GM06990 (cell line): Measurements from ENCODE around the gene DNAH11.

Source experiments
- DNase-seq: peaks from one replicate; pipeline ENCODE4 v3.0.0-alpha.2; 2011; ENCODE audit not compliant: insufficient read length; ENCODE audit errors: extremely low read depth
- H3K27me3 ChIP-seq: replicated peaks from 2 replicates; pipeline ENCODE4 v1.6.0; 2011; ENCODE audit warnings: low read length; ENCODE audit not compliant: control insufficient read depth, insufficient read depth
- H3K36me3 ChIP-seq: 2 replicates; pipeline ENCODE4 v1.5.1; 2011; ENCODE audit warnings: low read length; ENCODE audit not compliant: control insufficient read depth, insufficient read depth
- H3K4me3 ChIP-seq: replicated peaks from 2 replicates; pipeline ENCODE4 v1.5.1; 2011; ENCODE audit warnings: low read depth, mild to moderate bottlenecking, control low read depth, low read length
- CTCF ChIP-seq: IDR thresholded peaks from 2 replicates; pipeline ENCODE4 v1.5.1; 2011; ENCODE audit warnings: low read length, control low read depth, mild to moderate bottlenecking, inconsistent platforms; ENCODE audit not compliant: insufficient read depth, poor library complexity, severe bottlenecking

Gene DNAH11

GRCh38 chr7:21767300-21767900 lies 224.6 kb downstream of the DNAH11 start:
- TF ChIP-seq CTCF, result peak; percentile 73
- no peak overlapping the region for H3K4me3 ChIP-seq
- peak; percentile 5 for DNase-seq
- H3K36me3 ChIP-seq, result no peaks in the 10 kb centered on the region
- no peaks in the 10 kb centered on the region; the same call in 1 of the 2 replicates for H3K27me3 ChIP-seq

- TF ChIP-seq CTCF, result no peak
- H3K27me3 ChIP-seq, result no peaks in the 10 kb centered on the region; the same call in 1 of the 2 replicates
- H3K36me3 ChIP-seq, result no peaks in the 10 kb centered on the region
- H3K4me3 ChIP-seq, result no peak overlapping the region
- DNase-seq, result no peak
Observed at GRCh38 chr7:21768279-21768678, 225.4 kb downstream of the DNAH11 start.

- no peak overlapping the region for H3K4me3 ChIP-seq
- no peaks in the 10 kb centered on the region for H3K36me3 ChIP-seq
- DNase-seq, result no peak
- no peaks in the 10 kb centered on the region; the same call in 1 of the 2 replicates for H3K27me3 ChIP-seq
- no peak for TF ChIP-seq CTCF
Observed at GRCh38 chr7:21771266-21771665, 228.4 kb downstream of the DNAH11 start.

GRCh38 chr7:21771906-21772610 lies 229.2 kb downstream of the DNAH11 start:
- TF ChIP-seq CTCF, result no peak
- H3K36me3 ChIP-seq, result no peaks in the 10 kb centered on the region
- no peak for DNase-seq
- H3K4me3 ChIP-seq, result no peak overlapping the region
- H3K27me3 ChIP-seq, result no peaks in the 10 kb centered on the region; the same call in 1 of the 2 replicates

- DNase-seq, result no peak
- no peak for TF ChIP-seq CTCF
- no peak overlapping the region for H3K4me3 ChIP-seq
- H3K27me3 ChIP-seq, result no peaks in the 10 kb centered on the region; the same call in 1 of the 2 replicates
- no peaks in the 10 kb centered on the region for H3K36me3 ChIP-seq
Observed at GRCh38 chr7:21773326-21773725, 230.5 kb downstream of the DNAH11 start.
